Keratinocyte (primary cell): ENCODE data around the gene TEX26. TPM values are rescaled to one million over a fixed set of nuclear protein-coding genes. Genes with fewer than 3 reads are reported as not detected.

Experiments
- DNase-seq: peaks from one replicate; pipeline ENCODE4 v3.0.0-alpha.2; 2011; ENCODE audit warnings: low read depth, missing footprints, low spot score
- FAIRE-seq: peaks from 2 replicates; lab custom pipeline; 2011; peaks lifted over from hg19 to GRCh38; lab: Jason Lieb, UNC
- H2AFZ ChIP-seq: 2 replicates; pipeline ENCODE4 v1.6.0; 2012; ENCODE audit warnings: low read length, control low read depth, inconsistent platforms; ENCODE audit not compliant: control insufficient read depth
- H3K27ac ChIP-seq: 2 replicates; pipeline ENCODE4 v1.5.1; 2011; ENCODE audit warnings: low read length; ENCODE audit not compliant: control insufficient read depth, insufficient read depth
- H3K27me3 ChIP-seq: 3 replicates; pipeline ENCODE4 v1.6.0; 2011; ENCODE audit warnings: low read length; ENCODE audit not compliant: control insufficient read depth, insufficient read depth; ENCODE audit errors: extremely low read depth
- H3K36me3 ChIP-seq, 2 experiments: 2 replicates in 1 of 2; 3 replicates in 1 of 2; pipeline ENCODE4 v1.5.1; 2011; ENCODE audit warnings: low read length in 2 of 2, mild to moderate bottlenecking in 1 of 2; ENCODE audit not compliant: control insufficient read depth in 2 of 2, insufficient read depth in 2 of 2; ENCODE audit errors: extremely low read depth in 1 of 2
- H3K4me1 ChIP-seq: 3 replicates; pipeline ENCODE4 v1.5.1; 2011; ENCODE audit warnings: low read length; ENCODE audit not compliant: control insufficient read depth, insufficient read depth; ENCODE audit errors: extremely low read depth
- H3K4me2 ChIP-seq: 3 replicates; pipeline ENCODE4 v1.6.0; 2011; ENCODE audit warnings: low read depth, low read length; ENCODE audit not compliant: control insufficient read depth, insufficient read depth; ENCODE audit errors: extremely low read depth
- H3K4me3 ChIP-seq, 3 experiments: fragments of 200-600 bp in 1 of 3; sonication (generic) in 1 of 3; 2 replicates in 2 of 3; 3 replicates in 1 of 3; pipeline ENCODE4 v1.5.1; 2011 to 2016; ENCODE audit warnings: low read length in 3 of 3, mild to moderate bottlenecking in 3 of 3, control low read depth in 2 of 3, inconsistent platforms in 1 of 3, low read depth in 1 of 3, mixed read lengths in 1 of 3, mixed run types in 1 of 3, moderate library complexity in 1 of 3; ENCODE audit not compliant: control insufficient read depth in 2 of 3, insufficient read depth in 2 of 3; ENCODE audit errors: extremely low read depth in 1 of 3
- H3K79me2 ChIP-seq: 2 replicates; pipeline ENCODE4 v1.6.0; 2012; ENCODE audit warnings: low read length; ENCODE audit not compliant: control insufficient read depth, insufficient read depth
- H3K9ac ChIP-seq: 3 replicates; pipeline ENCODE4 v1.6.0; 2011; ENCODE audit warnings: low read length; ENCODE audit not compliant: control insufficient read depth, insufficient read depth; ENCODE audit errors: extremely low read depth
- H3K9me1 ChIP-seq: 3 replicates; pipeline ENCODE4 v1.6.0; 2011; ENCODE audit warnings: low read length; ENCODE audit not compliant: control insufficient read depth, insufficient read depth; ENCODE audit errors: extremely low read depth
- H3K9me3 ChIP-seq: 2 replicates; pipeline ENCODE4 v1.5.1; 2012; ENCODE audit warnings: low read depth, low read length; ENCODE audit not compliant: control insufficient read depth
- H4K20me1 ChIP-seq: 3 replicates; pipeline ENCODE4 v1.6.0; 2011; ENCODE audit warnings: low read length; ENCODE audit not compliant: control insufficient read depth, insufficient read depth; ENCODE audit errors: extremely low read depth
- EZH2 ChIP-seq: IDR thresholded peaks from one replicate; pipeline ENCODE4 v1.6.1; 2012; ENCODE audit warnings: inconsistent platforms, mild to moderate bottlenecking, low read length, moderate library complexity
- dilution Hi-C: fragments of 300-500 bp; cut with MboI; formaldehyde crosslinking; loops from one replicate; pipeline ENCODE4 v1.7.0; 2020; ENCODE audit warnings: low sequenced_read_pairs; ENCODE audit not compliant: extremely low pct_ligation_motif_present
- polyA plus RNA-seq, 5 experiments: library from polyadenylated mRNA; depleted of rRNA in 3 of 5; stranded (reverse) in 3 of 5; stranded (forward) in 1 of 5; unstranded in 1 of 5; fragments of >200 nt; gene quantifications; 1 replicate in 1 of 5; 2 replicates in 3 of 5; 3 replicates in 1 of 5; pipeline versions ENCODE4 v1.2.1 to v1.2.3, GENCODE V29; 2011 to 2012; ENCODE audit warnings: missing spikeins in 2 of 5, low read depth in 1 of 5, low replicate concordance in 1 of 5
- TF ChIP-seq, protein P1 (sequence below), 3 experiments: IDR thresholded peaks in 1 of 3; conservative IDR thresholded peaks in 1 of 3; optimal IDR thresholded peaks in 1 of 3; 2 replicates in 2 of 3; 3 replicates in 1 of 3; pipeline versions ENCODE3 to v1.5.1; 2011; ENCODE audit warnings: low read length in 3 of 3, mild to moderate bottlenecking in 3 of 3, moderate library complexity in 2 of 3, control low read depth in 1 of 3, inconsistent platforms in 1 of 3; ENCODE audit not compliant: insufficient read depth in 2 of 3; ENCODE audit errors: extremely low read depth in 1 of 3

TEX26 gene
- polyA plus RNA-seq, 1 donor (not counting 4 experiments of a cell fraction or from before 2014, with no cell fraction given): not detected

DNA sequence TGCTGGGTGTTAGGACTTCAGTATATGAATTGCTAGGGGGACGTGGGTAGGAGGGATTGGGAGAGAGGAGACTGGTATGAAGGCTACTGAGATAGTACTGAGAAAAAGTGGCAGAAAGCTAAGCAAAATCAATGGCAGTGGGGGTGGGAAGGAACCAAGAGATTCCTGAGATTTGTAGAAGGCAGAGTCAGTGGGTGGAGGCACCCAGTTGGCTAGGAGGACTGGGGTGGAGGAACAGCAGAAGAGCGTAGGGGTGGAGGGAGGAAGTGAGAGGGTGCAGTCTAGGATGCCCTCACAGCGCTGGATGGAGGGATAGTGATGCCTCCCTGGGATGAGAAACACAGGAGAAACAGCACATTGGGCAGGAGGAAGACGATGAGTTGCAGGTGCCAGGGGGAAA, 32.0 kb upstream of the TEX26 start:
- dilution Hi-C loops: no loop called here

DNA sequence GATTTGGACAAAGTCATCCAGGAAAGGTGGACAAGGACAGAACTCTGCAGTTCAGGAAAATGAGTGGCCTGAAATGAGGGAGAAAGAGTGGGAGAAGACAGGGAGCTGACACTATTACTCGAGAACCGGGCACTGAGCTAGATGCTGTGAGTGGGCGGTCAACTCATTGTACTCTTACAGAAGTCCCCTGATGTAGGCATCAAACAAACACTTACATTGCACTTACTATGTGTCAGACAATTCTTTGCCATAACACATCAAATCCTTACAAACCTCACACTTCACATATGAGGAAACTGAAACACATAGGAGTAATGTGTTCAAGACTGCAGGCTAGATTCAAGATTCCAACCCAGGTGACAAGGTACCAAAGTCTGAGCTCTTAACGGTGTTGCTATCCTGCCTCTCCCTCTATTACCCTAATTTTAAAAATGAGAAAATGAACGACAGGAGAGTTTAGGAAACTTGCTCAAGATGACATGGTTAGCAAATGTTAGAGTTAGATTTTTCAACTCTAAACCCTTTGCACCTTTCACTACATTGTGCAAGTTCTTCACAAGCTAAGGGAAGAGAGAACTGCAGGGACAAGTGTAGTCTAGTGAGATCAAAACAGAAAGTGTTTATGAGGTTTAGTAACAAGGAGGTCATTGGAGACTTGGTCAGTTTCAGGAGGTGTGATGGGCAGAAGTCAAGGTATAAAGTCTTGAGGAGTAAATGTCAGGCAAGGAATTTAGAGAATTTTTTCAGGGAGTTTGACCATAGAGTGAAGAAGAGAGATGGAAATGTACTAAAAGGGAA, 31.3 kb upstream of the TEX26 start:
- Histone ChIP-seq H3K27me3 (peaks cover 32% of the 10 kb centered on the region), H3K4me3 (no peak overlapping the region), H3K9ac (no peak overlapping the region), H3K27ac (no peak overlapping the region), H3K9me1 (no peaks in the 10 kb centered on the region), H3K36me3 (no peaks in the 10 kb centered on the region), H3K79me2 (no peaks in the 10 kb centered on the region), H3K4me2 (no peak overlapping the region), H2AFZ (no peak overlapping the region), H4K20me1 (no peaks in the 10 kb centered on the region), H3K4me1 (no peaks in the 10 kb centered on the region), H3K9me3 (no peaks in the 10 kb centered on the region)
- TF ChIP-seq, protein P1, sequence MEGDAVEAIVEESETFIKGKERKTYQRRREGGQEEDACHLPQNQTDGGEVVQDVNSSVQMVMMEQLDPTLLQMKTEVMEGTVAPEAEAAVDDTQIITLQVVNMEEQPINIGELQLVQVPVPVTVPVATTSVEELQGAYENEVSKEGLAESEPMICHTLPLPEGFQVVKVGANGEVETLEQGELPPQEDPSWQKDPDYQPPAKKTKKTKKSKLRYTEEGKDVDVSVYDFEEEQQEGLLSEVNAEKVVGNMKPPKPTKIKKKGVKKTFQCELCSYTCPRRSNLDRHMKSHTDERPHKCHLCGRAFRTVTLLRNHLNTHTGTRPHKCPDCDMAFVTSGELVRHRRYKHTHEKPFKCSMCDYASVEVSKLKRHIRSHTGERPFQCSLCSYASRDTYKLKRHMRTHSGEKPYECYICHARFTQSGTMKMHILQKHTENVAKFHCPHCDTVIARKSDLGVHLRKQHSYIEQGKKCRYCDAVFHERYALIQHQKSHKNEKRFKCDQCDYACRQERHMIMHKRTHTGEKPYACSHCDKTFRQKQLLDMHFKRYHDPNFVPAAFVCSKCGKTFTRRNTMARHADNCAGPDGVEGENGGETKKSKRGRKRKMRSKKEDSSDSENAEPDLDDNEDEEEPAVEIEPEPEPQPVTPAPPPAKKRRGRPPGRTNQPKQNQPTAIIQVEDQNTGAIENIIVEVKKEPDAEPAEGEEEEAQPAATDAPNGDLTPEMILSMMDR (optimal IDR thresholded peaks at IDR 0.05 in 1 of 3, IDR thresholded peaks at IDR 0.05 in 1 of 3, conservative IDR thresholded peaks at IDR 0.05 in 1 of 3; ENCODE audit: extremely low read depth in 1 of 3, insufficient read depth in 2 of 3, low read length in 3 of 3): no peak
- no peak for TF ChIP-seq EZH2
- dilution Hi-C loops: no loop called here
- no peak for FAIRE-seq
- no peak for DNase-seq

More for the DNA sequence above, 32.0 kb upstream of the TEX26 start:
- H2AFZ ChIP-seq: no peak overlapping the region
- H3K9me3 ChIP-seq: no peaks in the 10 kb centered on the region
- H3K4me2 ChIP-seq: no peak overlapping the region
- no peaks in the 10 kb centered on the region for H3K4me1 ChIP-seq
- no peaks in the 10 kb centered on the region for H3K9me1 ChIP-seq
- H4K20me1 ChIP-seq: no peaks in the 10 kb centered on the region
- H3K79me2 ChIP-seq: no peaks in the 10 kb centered on the region
- no peak overlapping the region for H3K9ac ChIP-seq
- TF ChIP-seq, protein P1 (optimal IDR thresholded peaks at IDR 0.05 in 1 of 3, IDR thresholded peaks at IDR 0.05 in 1 of 3, conservative IDR thresholded peaks at IDR 0.05 in 1 of 3; ENCODE audit: extremely low read depth in 1 of 3, insufficient read depth in 2 of 3, low read length in 3 of 3): no peak
- no peak overlapping the region for H3K27ac ChIP-seq
- H3K36me3 ChIP-seq: no peaks in the 10 kb centered on the region
- no peak overlapping the region for H3K4me3 ChIP-seq
- H3K27me3 ChIP-seq: peaks cover 25% of the 10 kb centered on the region
- DNase-seq (no peak), FAIRE-seq (no peak)
